22Rv1 (cell line): ENCODE measurements around the gene ANKRD40.

Experiments used
- ZFX ChIP-seq: fragments of 450-650 bp; IDR thresholded peaks from 2 replicates; pipeline ENCODE4 v1.6.1; 2017; ENCODE audit warnings: antibody characterized with exemption, borderline replicate concordance
- TF ChIP-seq, protein P1 (sequence below): fragments of 450-650 bp; IDR thresholded peaks from 2 replicates; pipeline ENCODE4 v1.5.1; 2017; ENCODE audit warnings: mild to moderate bottlenecking

- TF ChIP-seq ZFX, result no peak
- TF ChIP-seq, protein P1, sequence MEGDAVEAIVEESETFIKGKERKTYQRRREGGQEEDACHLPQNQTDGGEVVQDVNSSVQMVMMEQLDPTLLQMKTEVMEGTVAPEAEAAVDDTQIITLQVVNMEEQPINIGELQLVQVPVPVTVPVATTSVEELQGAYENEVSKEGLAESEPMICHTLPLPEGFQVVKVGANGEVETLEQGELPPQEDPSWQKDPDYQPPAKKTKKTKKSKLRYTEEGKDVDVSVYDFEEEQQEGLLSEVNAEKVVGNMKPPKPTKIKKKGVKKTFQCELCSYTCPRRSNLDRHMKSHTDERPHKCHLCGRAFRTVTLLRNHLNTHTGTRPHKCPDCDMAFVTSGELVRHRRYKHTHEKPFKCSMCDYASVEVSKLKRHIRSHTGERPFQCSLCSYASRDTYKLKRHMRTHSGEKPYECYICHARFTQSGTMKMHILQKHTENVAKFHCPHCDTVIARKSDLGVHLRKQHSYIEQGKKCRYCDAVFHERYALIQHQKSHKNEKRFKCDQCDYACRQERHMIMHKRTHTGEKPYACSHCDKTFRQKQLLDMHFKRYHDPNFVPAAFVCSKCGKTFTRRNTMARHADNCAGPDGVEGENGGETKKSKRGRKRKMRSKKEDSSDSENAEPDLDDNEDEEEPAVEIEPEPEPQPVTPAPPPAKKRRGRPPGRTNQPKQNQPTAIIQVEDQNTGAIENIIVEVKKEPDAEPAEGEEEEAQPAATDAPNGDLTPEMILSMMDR, result no peak
These were observed 27.6 kb upstream of the ANKRD40 start for GRCh38 chr17:50735287-50735686.
